Fibroblast of lung (primary cell): Measurements from ENCODE around the gene MLXIP. TPM values are rescaled to one million over a fixed set of nuclear protein-coding genes. Genes with fewer than 3 reads are reported as not detected.

Source experiments
- DNase-seq, 2 donors: peaks; one replicate each; pipeline versions ENCODE4 v3.0.0 to v3.0.0-alpha.2; 2010; ENCODE audit warnings: low read depth in 2 of 2
- H2AFZ ChIP-seq: 2 replicates; pipeline ENCODE4 v1.5.1; 2012; ENCODE audit warnings: low read length, control low read depth, inconsistent platforms
- H3K27ac ChIP-seq: 2 replicates; pipeline ENCODE4 v1.5.1; 2011; ENCODE audit warnings: low read length, control low read depth; ENCODE audit not compliant: insufficient read depth
- H3K27me3 ChIP-seq: 2 replicates; pipeline ENCODE4 v1.5.1; 2011; ENCODE audit warnings: mild to moderate bottlenecking, low read length; ENCODE audit not compliant: control insufficient read depth, insufficient read depth
- H3K36me3 ChIP-seq: 2 replicates; pipeline ENCODE4 v1.5.1; 2011; ENCODE audit warnings: low read length; ENCODE audit not compliant: control insufficient read depth, insufficient read depth
- H3K4me1 ChIP-seq: 2 replicates; pipeline ENCODE4 v1.5.1; 2011; ENCODE audit warnings: low read length; ENCODE audit not compliant: control insufficient read depth, insufficient read depth; ENCODE audit errors: extremely low read depth
- H3K4me2 ChIP-seq: 2 replicates; pipeline ENCODE4 v1.5.1; 2011; ENCODE audit warnings: low read length, control low read depth; ENCODE audit not compliant: insufficient read depth; ENCODE audit errors: extremely low read depth
- H3K4me3 ChIP-seq, 4 experiments: fragments of 200-600 bp in 1 of 4; sonication (generic) in 1 of 4; replicated peaks in 1 of 4; 2 replicates each; pipeline ENCODE4 v1.5.1; 2011 to 2016; ENCODE audit warnings: low read length in 4 of 4, low read depth in 3 of 4, mild to moderate bottlenecking in 3 of 4, control low read depth in 2 of 4, inconsistent platforms in 1 of 4, mixed read lengths in 1 of 4; ENCODE audit not compliant: insufficient read depth in 1 of 4; ENCODE audit errors: control extremely low read depth in 1 of 4
- H3K79me2 ChIP-seq: 2 replicates; pipeline ENCODE4 v1.5.1; 2012; ENCODE audit warnings: mild to moderate bottlenecking, low read length, inconsistent platforms; ENCODE audit not compliant: control insufficient read depth, insufficient read depth
- H3K9ac ChIP-seq: 2 replicates; pipeline ENCODE4 v1.5.1; 2011; ENCODE audit warnings: mild to moderate bottlenecking, low read length, control low read depth; ENCODE audit not compliant: insufficient read depth
- H3K9me3 ChIP-seq: 2 replicates; pipeline ENCODE4 v1.5.1; 2012; ENCODE audit warnings: low read depth, low read length; ENCODE audit not compliant: control insufficient read depth, insufficient read depth
- H4K20me1 ChIP-seq: 2 replicates; pipeline ENCODE4 v1.5.1; 2011; ENCODE audit warnings: low read length; ENCODE audit not compliant: control insufficient read depth, insufficient read depth; ENCODE audit errors: extremely low read depth
- EZH2 ChIP-seq: IDR thresholded peaks from 2 replicates; pipeline ENCODE4 v1.5.1; 2012; ENCODE audit warnings: low read length, control low read depth, mild to moderate bottlenecking; ENCODE audit errors: missing control alignments
- polyA plus RNA-seq, 2 donors: library from polyadenylated mRNA; depleted of rRNA in 1 of 2; stranded (reverse) in 1 of 2; unstranded in 1 of 2; fragments of >200 nt; gene quantifications; 2 replicates each; pipeline ENCODE4 v1.2.1, GENCODE V29; 2011 to 2012; ENCODE audit warnings: missing spikeins in 1 of 2
- total RNA-seq: library from RNA; depleted of rRNA; stranded (reverse); fragments of >200 nt; gene quantifications from 2 replicates; pipeline ENCODE4 v1.2.1, GENCODE V29; 2014
- TF ChIP-seq, protein P1 (sequence below), 2 donors: IDR thresholded peaks in 1 of 2; conservative IDR thresholded peaks in 1 of 2; 1 replicate in 1 of 2; 2 replicates in 1 of 2; pipeline ENCODE4 v1.5.1; 2011 to 2012; ENCODE audit warnings: low read length in 2 of 2, control low read depth in 1 of 2, inconsistent platforms in 1 of 2, low read depth in 1 of 2, mild to moderate bottlenecking in 1 of 2

The MLXIP gene
- total and polyA plus RNA-seq, 2 donors (not counting 1 experiment from before 2014, with no cell fraction given), result 6.6 to 17.0 TPM

DNA sequence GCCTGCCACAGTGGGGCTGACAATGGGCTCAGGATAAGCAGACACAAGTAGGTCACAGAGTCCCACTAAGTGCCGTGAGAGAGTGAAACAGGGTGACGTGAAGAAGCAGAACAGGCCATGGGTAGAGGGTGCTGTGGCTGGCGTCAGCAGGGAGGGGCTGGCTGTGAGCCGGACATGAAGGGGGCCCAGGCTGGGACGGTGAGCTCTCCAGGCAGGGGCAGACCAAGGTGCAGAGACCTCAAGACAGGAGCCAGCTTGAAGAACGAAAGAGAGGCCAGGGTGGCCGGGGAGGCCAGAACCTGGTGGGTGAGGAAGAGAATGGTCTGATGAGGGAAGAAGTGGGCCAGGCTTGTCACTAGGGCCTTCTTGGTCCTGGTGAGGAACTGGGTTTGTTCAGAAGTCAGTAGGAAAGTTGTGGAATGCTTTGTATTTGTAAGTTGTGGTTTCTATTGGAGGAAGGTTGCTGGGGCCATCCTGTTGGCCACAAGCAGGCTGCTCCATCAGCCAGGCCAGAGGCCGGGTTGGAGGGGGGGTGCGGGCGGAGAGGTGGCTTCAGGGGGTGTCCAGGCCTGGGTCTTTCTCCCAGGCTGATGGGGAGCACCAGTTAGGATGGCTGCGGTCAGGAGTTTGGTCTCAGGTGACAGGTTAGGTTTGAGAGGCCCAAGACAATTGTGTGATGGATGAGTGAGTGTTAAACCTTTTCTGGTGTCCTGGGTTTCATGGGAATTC is 21.4 kb upstream of the MLXIP start:
- no peak overlapping the region for H3K27ac ChIP-seq
- no peak overlapping the region for H3K4me2 ChIP-seq
- TF ChIP-seq, protein P1, sequence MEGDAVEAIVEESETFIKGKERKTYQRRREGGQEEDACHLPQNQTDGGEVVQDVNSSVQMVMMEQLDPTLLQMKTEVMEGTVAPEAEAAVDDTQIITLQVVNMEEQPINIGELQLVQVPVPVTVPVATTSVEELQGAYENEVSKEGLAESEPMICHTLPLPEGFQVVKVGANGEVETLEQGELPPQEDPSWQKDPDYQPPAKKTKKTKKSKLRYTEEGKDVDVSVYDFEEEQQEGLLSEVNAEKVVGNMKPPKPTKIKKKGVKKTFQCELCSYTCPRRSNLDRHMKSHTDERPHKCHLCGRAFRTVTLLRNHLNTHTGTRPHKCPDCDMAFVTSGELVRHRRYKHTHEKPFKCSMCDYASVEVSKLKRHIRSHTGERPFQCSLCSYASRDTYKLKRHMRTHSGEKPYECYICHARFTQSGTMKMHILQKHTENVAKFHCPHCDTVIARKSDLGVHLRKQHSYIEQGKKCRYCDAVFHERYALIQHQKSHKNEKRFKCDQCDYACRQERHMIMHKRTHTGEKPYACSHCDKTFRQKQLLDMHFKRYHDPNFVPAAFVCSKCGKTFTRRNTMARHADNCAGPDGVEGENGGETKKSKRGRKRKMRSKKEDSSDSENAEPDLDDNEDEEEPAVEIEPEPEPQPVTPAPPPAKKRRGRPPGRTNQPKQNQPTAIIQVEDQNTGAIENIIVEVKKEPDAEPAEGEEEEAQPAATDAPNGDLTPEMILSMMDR (conservative IDR thresholded peaks at IDR 0.05 in 1 of 2, IDR thresholded peaks at IDR 0.05 in 1 of 2; ENCODE audit: low read depth in 1 of 2, low read length in 2 of 2), result no peak
- no peak for TF ChIP-seq EZH2
- H4K20me1 ChIP-seq, result no peaks in the 10 kb centered on the region
- no peak overlapping the region for H3K9ac ChIP-seq
- no peak overlapping the region for H3K4me3 ChIP-seq
- no peaks in the 10 kb centered on the region for H3K27me3 ChIP-seq
- DNase-seq, result no peak
- no peaks in the 10 kb centered on the region for H3K79me2 ChIP-seq
- H2AFZ ChIP-seq, result no peak overlapping the region
- no peaks in the 10 kb centered on the region for H3K9me3 ChIP-seq
- H3K4me1 ChIP-seq, result peaks cover 3% of the 10 kb centered on the region
- H3K36me3 ChIP-seq, result peaks cover 3% of the 10 kb centered on the region

DNA sequence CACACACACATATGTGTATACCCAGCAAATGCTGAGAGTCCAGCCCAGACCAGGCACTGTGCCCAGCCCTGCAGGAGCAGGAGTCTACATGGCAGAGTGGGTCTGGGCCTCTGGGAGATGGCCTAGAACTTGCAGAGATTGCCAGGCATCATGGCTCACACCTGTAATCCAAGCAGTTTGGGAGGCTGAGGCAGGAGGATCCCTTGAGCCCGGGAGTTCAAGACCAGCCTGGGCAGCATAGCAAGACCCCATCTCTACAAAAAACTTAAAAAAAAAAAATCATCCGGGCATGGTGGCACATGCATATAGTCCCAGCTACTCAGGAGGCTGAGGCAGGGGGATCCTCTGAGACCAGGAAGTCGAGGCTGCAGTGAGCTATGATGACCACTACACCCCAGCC is 20.8 kb upstream of the MLXIP start:
- no peak for DNase-seq
- H3K4me1 ChIP-seq, result peaks cover 7% of the 10 kb centered on the region
- H3K9me3 ChIP-seq, result no peaks in the 10 kb centered on the region
- no peaks in the 10 kb centered on the region for H4K20me1 ChIP-seq
- H3K9ac ChIP-seq, result no peak overlapping the region
- H2AFZ ChIP-seq, result no peak overlapping the region
- no peak overlapping the region for H3K27ac ChIP-seq
- peaks cover 3% of the 10 kb centered on the region for H3K36me3 ChIP-seq
- no peak overlapping the region for H3K4me3 ChIP-seq
- no peaks in the 10 kb centered on the region for H3K27me3 ChIP-seq
- no peak overlapping the region for H3K4me2 ChIP-seq
- no peaks in the 10 kb centered on the region for H3K79me2 ChIP-seq
- TF ChIP-seq, protein P1 (conservative IDR thresholded peaks at IDR 0.05 in 1 of 2, IDR thresholded peaks at IDR 0.05 in 1 of 2; ENCODE audit: low read depth in 1 of 2, low read length in 2 of 2), result no peak
- no peak for TF ChIP-seq EZH2

DNA sequence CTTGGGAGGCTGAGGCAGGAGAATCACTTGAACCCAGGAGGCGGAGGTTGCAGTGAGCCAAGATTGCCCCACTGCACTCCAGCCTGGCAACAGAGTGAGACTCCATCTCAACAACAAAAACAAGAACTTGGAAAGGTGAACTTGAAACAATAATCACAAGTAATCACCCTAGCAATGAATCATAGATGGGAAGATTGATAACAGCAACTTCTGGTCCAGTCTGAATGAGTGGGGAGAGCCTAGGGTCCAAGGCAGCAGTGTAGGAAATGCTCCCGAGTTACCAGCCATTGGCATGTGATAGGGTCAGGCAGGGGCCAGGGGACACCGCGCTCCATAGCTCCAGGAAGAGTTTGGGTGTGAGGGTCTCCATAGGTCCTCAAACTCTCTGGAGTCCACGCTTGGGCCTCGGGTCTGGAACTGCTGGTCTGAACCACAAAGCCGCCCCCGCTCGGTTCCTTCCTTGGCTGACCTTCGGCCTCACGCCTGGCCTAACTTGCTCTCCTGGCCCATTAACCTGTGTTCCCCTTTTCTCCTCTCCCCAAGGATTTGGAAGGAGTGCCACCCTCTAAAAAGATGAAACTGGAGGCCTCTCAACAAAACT is 19.9 kb upstream of the MLXIP start:
- H3K36me3 ChIP-seq, result peaks cover 3% of the 10 kb centered on the region
- no peak overlapping the region for H3K4me3 ChIP-seq
- TF ChIP-seq EZH2, result no peak
- TF ChIP-seq, protein P1 (conservative IDR thresholded peaks at IDR 0.05 in 1 of 2, IDR thresholded peaks at IDR 0.05 in 1 of 2; ENCODE audit: low read depth in 1 of 2, low read length in 2 of 2), result no peak
- H3K9me3 ChIP-seq, result no peaks in the 10 kb centered on the region
- no peaks in the 10 kb centered on the region for H3K27me3 ChIP-seq
- no peaks in the 10 kb centered on the region for H4K20me1 ChIP-seq
- H3K27ac ChIP-seq, result no peak overlapping the region
- H3K9ac ChIP-seq, result no peak overlapping the region
- no peak for DNase-seq
- no peak overlapping the region for H2AFZ ChIP-seq
- no peak overlapping the region for H3K4me2 ChIP-seq
- no peaks in the 10 kb centered on the region for H3K79me2 ChIP-seq
- peaks cover 16% of the 10 kb centered on the region for H3K4me1 ChIP-seq
